ENCODE results near the gene TMEM181.
"Not testable (repeated sequence)": the region's sequence is repeated elsewhere in the genome, so short reads cannot be mapped to it uniquely, and the experiment has no call there.

GRCh38 chr6:158618289-158618688 is 58.4 kb downstream of the TMEM181 start:
- TF ChIP-seq CTCF (IDR thresholded peaks at IDR 0.05; ENCODE audit: low read depth, low read length, missing input control); NR2F2 (IDR thresholded peaks at IDR 0.05); EGR1 (IDR thresholded peaks at IDR 0.05; ENCODE audit: low read depth in 2 of 2); ATF3 (IDR thresholded peaks at IDR 0.05); ZBTB33 (IDR thresholded peaks at IDR 0.05); GABPA (IDR thresholded peaks at IDR 0.05 in 1 of 2, conservative IDR thresholded peaks at IDR 0.05 in 1 of 2): not testable (repeated sequence)

Measured in liver (tissue), 3 donors.